NCI-H82 treated with DMSO at 0.1 percent for 48 hours (cell line): Measurements from ENCODE around the gene PLEKHG4.

Experiments
- DNase-seq: peaks from one replicate; lab custom pipeline; 2025; ENCODE audit not compliant: unreplicated experiment; lab: John Stamatoyannopoulos, UW

Gene PLEKHG4

GRCh38 chr16:67317853-67318252 lies 38.5 kb downstream of the PLEKHG4 start:
- DNase-seq = no peak

GRCh38 chr16:67326115-67326471 lies 46.8 kb downstream of the PLEKHG4 start:
- DNase-seq = no peak

GRCh38 chr16:67326472-67327309 lies 47.4 kb downstream of the PLEKHG4 start, which contains the start of the genes KCTD19 and LRRC36:
Gene KCTD19, minus strand, starts transcription at chr16:67326741. Its CDS starts 34 bp downstream, at chr16:67326707.
Gene LRRC36, plus strand, starts transcription at chr16:67326815. Its CDS starts 48 bp downstream, at chr16:67326863.
- peak; percentile 66 for DNase-seq

GRCh38 chr16:67327743-67328142 lies 48.4 kb downstream of the PLEKHG4 start:
- no peak for DNase-seq

GRCh38 chr16:67329901-67330300 lies 50.6 kb downstream of the PLEKHG4 start:
- no peak for DNase-seq

- DNase-seq = no peak
These were observed 54.0 kb downstream of the PLEKHG4 start for GRCh38 chr16:67333315-67333714.

GRCh38 chr16:67336116-67336515 lies 56.8 kb downstream of the PLEKHG4 start:
- DNase-seq = no peak

GRCh38 chr16:67336648-67337047 lies 57.3 kb downstream of the PLEKHG4 start:
- no peak for DNase-seq
